GM23338 (cell line): ENCODE results near the gene ZMYND12. TPM values are rescaled to one million over a fixed set of nuclear protein-coding genes. Genes with fewer than 3 reads are reported as not detected.

Experiments used
- ATAC-seq: fragments of 200-7000 bp; cut with Tn5 transposase; 3 replicates; pipeline ENCODE4 v1.9.1; 2020
- DNase-seq: peaks from one replicate; pipeline ENCODE4 v3.0.0-alpha.2; 2015; ENCODE audit warnings: low spot score
- H2AFZ ChIP-seq: fragments of 200-600 bp; sonication (generic); 2 replicates; pipeline ENCODE4 v1.8.0; 2016; ENCODE audit warnings: antibody characterized with exemption, mild to moderate bottlenecking, moderate library complexity
- H3F3A ChIP-seq: fragments of 200-600 bp; sonication (generic); replicated peaks from 2 replicates; pipeline ENCODE4 v1.8.0; 2017; ENCODE audit warnings: antibody characterized with exemption, mixed run types, low read depth
- H3K27ac ChIP-seq: fragments of 200-600 bp; sonication (generic); 2 replicates; pipeline ENCODE4 v1.6.1; 2016; ENCODE audit warnings: low read depth
- H3K27me3 ChIP-seq: fragments of 200-600 bp; sonication (generic); 2 replicates; pipeline ENCODE4 v1.8.0; 2016; ENCODE audit warnings: mild to moderate bottlenecking, mixed run types, moderate library complexity; ENCODE audit not compliant: insufficient read depth
- H3K36me3 ChIP-seq: fragments of 200-600 bp; sonication (generic); 2 replicates; pipeline ENCODE4 v1.8.0; 2016; ENCODE audit warnings: mild to moderate bottlenecking; ENCODE audit not compliant: insufficient read depth
- H3K4me1 ChIP-seq: fragments of 200-600 bp; sonication (generic); 2 replicates; pipeline ENCODE4 v1.8.0; 2016; ENCODE audit warnings: mild to moderate bottlenecking, moderate library complexity; ENCODE audit not compliant: insufficient read depth
- H3K4me2 ChIP-seq: fragments of 200-600 bp; sonication (generic); 2 replicates; pipeline ENCODE4 v1.7.1; 2017; ENCODE audit warnings: mixed run types
- H3K4me3 ChIP-seq: fragments of 200-600 bp; sonication (generic); 2 replicates; pipeline ENCODE4 v1.6.1; 2016; ENCODE audit warnings: mixed run types
- H3K79me2 ChIP-seq: fragments of 200-600 bp; sonication (generic); replicated peaks from 2 replicates; pipeline ENCODE4 v1.8.0; 2017; ENCODE audit warnings: mild to moderate bottlenecking; ENCODE audit not compliant: insufficient read depth
- H3K9me2 ChIP-seq: fragments of 200-600 bp; sonication (generic); 2 replicates; pipeline ENCODE4 v1.8.0; 2017; ENCODE audit not compliant: insufficient read depth
- H4K20me1 ChIP-seq: fragments of 200-600 bp; sonication (generic); replicated peaks from 2 replicates; pipeline ENCODE4 v1.8.0; 2017; ENCODE audit warnings: mild to moderate bottlenecking; ENCODE audit not compliant: insufficient read depth
- H3K27ac Mint-ChIP-seq: 2 replicates; pipeline ENCODE4 v1.8.0; 2020; ENCODE audit warnings: inconsistent platforms, mild to moderate bottlenecking, moderate library complexity, mixed read lengths
- H3K27me3 Mint-ChIP-seq: 3 replicates; pipeline ENCODE4 v1.8.0; 2022; ENCODE audit warnings: low read depth, mild to moderate bottlenecking, moderate library complexity, mixed read lengths, inconsistent platforms; ENCODE audit not compliant: insufficient read depth, poor library complexity
- H3K36me3 Mint-ChIP-seq: 3 replicates; pipeline ENCODE4 v1.8.0; 2021; ENCODE audit warnings: low read depth, mild to moderate bottlenecking, inconsistent platforms, moderate library complexity, mixed read lengths
- H3K4me1 Mint-ChIP-seq: 3 replicates; pipeline ENCODE4 v1.8.0; 2020; ENCODE audit warnings: mild to moderate bottlenecking, inconsistent platforms, mixed read lengths
- H3K4me3 Mint-ChIP-seq: 3 replicates; pipeline ENCODE4 v1.8.0; 2021; ENCODE audit warnings: moderate library complexity, mild to moderate bottlenecking, inconsistent platforms, mixed read lengths
- H3K9me3 Mint-ChIP-seq: 3 replicates; pipeline ENCODE4 v1.8.0; 2020; ENCODE audit warnings: moderate library complexity, mild to moderate bottlenecking, inconsistent platforms, mixed read lengths
- CREB1 ChIP-seq: fragments of 250-450 bp; sonication (Bioruptor Pico); IDR thresholded peaks from 2 replicates; pipeline ENCODE4 v1.5.0; 2020; ENCODE audit warnings: low read depth, mild to moderate bottlenecking, moderate library complexity
- CTCF ChIP-seq, 2 experiments: fragments of 200-600 bp in 1 of 2; sonication (generic) in 1 of 2; conservative IDR thresholded peaks; 2 replicates each; pipeline versions ENCODE4 v1.5.1 to v1.6.1; 2016 to 2017; ENCODE audit warnings: antibody characterized with exemption in 2 of 2, low read depth in 2 of 2, mild to moderate bottlenecking in 2 of 2, moderate library complexity in 1 of 2
- EZH2 ChIP-seq: fragments of 200-600 bp; sonication (generic); IDR thresholded peaks from one replicate; pipeline ENCODE4 v1.8.0; 2017; ENCODE audit warnings: antibody characterized with exemption, mild to moderate bottlenecking, low read depth; ENCODE audit not compliant: unreplicated experiment
- EZH2phosphoT487 ChIP-seq: fragments of 200-600 bp; sonication (generic); IDR thresholded peaks from one replicate; pipeline ENCODE4 v1.8.1; 2018; ENCODE audit warnings: antibody characterized with exemption; ENCODE audit not compliant: unreplicated experiment
- JUNB ChIP-seq: IDR thresholded peaks from one replicate; pipeline ENCODE4 v1.6.1; 2016; ENCODE audit warnings: antibody characterized with exemption; ENCODE audit not compliant: unreplicated experiment
- POLR2AphosphoS5 ChIP-seq: IDR thresholded peaks from 2 replicates; pipeline ENCODE4 v1.6.1; 2016; ENCODE audit warnings: antibody characterized with exemption, low read depth
- STAT1 ChIP-seq: IDR thresholded peaks from one replicate; pipeline ENCODE4 v1.6.1; 2016; ENCODE audit warnings: antibody characterized with exemption; ENCODE audit not compliant: unreplicated experiment
- ZNF114 ChIP-seq: fragments of 250-450 bp; sonication (Bioruptor Pico); IDR thresholded peaks from 2 replicates; pipeline ENCODE4 v1.5.0; 2020; ENCODE audit warnings: mild to moderate bottlenecking, moderate library complexity
- ZNF331 ChIP-seq: fragments of 250-450 bp; sonication (Bioruptor Pico); IDR thresholded peaks from 2 replicates; pipeline ENCODE4 v1.5.0; 2020; ENCODE audit warnings: low read depth, mild to moderate bottlenecking, moderate library complexity
- polyA plus RNA-seq: library from polyadenylated mRNA; unstranded; fragments of >200 nt; fragmentation: Nextera tagmentation; extraction: Ambion mirVana; gene quantifications from 2 replicates; pipeline ENCODE4 v1.2.1, GENCODE V29; 2016
- total RNA-seq: library from RNA; depleted of rRNA; stranded (reverse); fragments of >200 nt; shearing (Covaris generic); gene quantifications from 2 replicates; pipeline ENCODE4 v1.2.3, GENCODE V29; 2014
- TF ChIP-seq, protein P1 (sequence below): IDR thresholded peaks from 2 replicates; pipeline ENCODE4 v1.6.1; 2016; ENCODE audit warnings: antibody characterized with exemption
- TF ChIP-seq, protein P2 (sequence below): IDR thresholded peaks from one replicate; pipeline ENCODE4 v1.6.1; 2018; ENCODE audit warnings: antibody characterized with exemption; ENCODE audit not compliant: unreplicated experiment

The ZMYND12 gene
- total and polyA plus RNA-seq, 2 experiments from 2014 or later: 0.16 to 0.63 TPM

DNA sequence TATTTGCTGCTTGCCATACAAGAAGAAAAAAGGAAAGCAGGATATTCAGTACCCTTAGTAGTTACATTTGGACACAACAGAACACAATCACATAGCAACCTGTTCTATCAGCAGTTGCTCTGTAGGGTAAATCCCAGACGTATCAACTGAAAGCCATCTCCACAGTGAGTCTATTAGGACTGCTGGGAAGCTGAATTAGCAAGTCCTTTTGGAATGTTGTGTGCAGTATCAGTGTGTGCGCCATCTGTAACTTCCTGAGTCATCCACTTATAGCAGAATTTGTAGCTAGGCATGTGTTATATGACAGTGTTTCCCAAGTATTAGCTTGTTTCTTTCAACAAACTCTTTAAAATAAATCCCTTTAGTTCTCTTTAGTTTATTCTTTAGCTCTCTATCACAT, 28.6 kb upstream of the ZMYND12 start:
- Histone ChIP-seq H4K20me1 (no peaks in the 10 kb centered on the region), H3K4me2 (no peak overlapping the region), H3F3A (no peaks in the 10 kb centered on the region), H3K36me3 (no peaks in the 10 kb centered on the region), H3K4me1 (no peaks in the 10 kb centered on the region), H3K27me3 (no peaks in the 10 kb centered on the region), H3K79me2 (no peaks in the 10 kb centered on the region), H3K27ac (no peak overlapping the region), H3K9me2 (no peaks in the 10 kb centered on the region), H2AFZ (no peak overlapping the region), H3K4me3 (no peak overlapping the region)
- no peak overlapping the region for H3K4me3 Mint-ChIP-seq
- DNase-seq (no peak), ATAC-seq (no peak)
- no peak overlapping the region for H3K27ac Mint-ChIP-seq
- TF ChIP-seq, protein P1, sequence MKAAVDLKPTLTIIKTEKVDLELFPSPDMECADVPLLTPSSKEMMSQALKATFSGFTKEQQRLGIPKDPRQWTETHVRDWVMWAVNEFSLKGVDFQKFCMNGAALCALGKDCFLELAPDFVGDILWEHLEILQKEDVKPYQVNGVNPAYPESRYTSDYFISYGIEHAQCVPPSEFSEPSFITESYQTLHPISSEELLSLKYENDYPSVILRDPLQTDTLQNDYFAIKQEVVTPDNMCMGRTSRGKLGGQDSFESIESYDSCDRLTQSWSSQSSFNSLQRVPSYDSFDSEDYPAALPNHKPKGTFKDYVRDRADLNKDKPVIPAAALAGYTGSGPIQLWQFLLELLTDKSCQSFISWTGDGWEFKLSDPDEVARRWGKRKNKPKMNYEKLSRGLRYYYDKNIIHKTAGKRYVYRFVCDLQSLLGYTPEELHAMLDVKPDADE: no peak
- TF ChIP-seq ZNF331 (no peak), POLR2AphosphoS5 (no peak), EZH2phosphoT487 (no peak), ZNF114 (CRISPR knock-in tag) (no peak), JUNB (no peak), CREB1 (no peak), CTCF (conservative IDR thresholded peaks at IDR 0.05; ENCODE audit: low read depth in 2 of 2) (no peak), EZH2 (no peak), STAT1 (no peak)
- TF ChIP-seq, protein P2, sequence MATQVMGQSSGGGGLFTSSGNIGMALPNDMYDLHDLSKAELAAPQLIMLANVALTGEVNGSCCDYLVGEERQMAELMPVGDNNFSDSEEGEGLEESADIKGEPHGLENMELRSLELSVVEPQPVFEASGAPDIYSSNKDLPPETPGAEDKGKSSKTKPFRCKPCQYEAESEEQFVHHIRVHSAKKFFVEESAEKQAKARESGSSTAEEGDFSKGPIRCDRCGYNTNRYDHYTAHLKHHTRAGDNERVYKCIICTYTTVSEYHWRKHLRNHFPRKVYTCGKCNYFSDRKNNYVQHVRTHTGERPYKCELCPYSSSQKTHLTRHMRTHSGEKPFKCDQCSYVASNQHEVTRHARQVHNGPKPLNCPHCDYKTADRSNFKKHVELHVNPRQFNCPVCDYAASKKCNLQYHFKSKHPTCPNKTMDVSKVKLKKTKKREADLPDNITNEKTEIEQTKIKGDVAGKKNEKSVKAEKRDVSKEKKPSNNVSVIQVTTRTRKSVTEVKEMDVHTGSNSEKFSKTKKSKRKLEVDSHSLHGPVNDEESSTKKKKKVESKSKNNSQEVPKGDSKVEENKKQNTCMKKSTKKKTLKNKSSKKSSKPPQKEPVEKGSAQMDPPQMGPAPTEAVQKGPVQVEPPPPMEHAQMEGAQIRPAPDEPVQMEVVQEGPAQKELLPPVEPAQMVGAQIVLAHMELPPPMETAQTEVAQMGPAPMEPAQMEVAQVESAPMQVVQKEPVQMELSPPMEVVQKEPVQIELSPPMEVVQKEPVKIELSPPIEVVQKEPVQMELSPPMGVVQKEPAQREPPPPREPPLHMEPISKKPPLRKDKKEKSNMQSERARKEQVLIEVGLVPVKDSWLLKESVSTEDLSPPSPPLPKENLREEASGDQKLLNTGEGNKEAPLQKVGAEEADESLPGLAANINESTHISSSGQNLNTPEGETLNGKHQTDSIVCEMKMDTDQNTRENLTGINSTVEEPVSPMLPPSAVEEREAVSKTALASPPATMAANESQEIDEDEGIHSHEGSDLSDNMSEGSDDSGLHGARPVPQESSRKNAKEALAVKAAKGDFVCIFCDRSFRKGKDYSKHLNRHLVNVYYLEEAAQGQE: no peak
- H3K4me1 Mint-ChIP-seq: peaks cover 2% of the 10 kb centered on the region; the same call in 1 of the 3 replicates
- H3K27me3 Mint-ChIP-seq: no peaks in the 10 kb centered on the region
- H3K36me3 Mint-ChIP-seq: no peaks in the 10 kb centered on the region
- no peaks in the 10 kb centered on the region for H3K9me3 Mint-ChIP-seq
